ENCODE measurements around the gene ARAP2. TPM values are rescaled to one million over a fixed set of nuclear protein-coding genes. Genes with fewer than 3 reads are reported as not detected.

ARAP2 gene
- total and polyA plus RNA-seq, 2 of the 13 experiments (the other 11 are each of a cell fraction or from before 2014, with no cell fraction given) = 0.37 to 1.4 TPM

- no peak overlapping the region for H3K4me2 ChIP-seq (ENCODE audit: low read depth, low read length)
- ATAC-seq (no peak), DNase-seq (ENCODE audit: low spot score) (no peak), FAIRE-seq (no peak)
- no peaks in the 10 kb centered on the region for H3K4me1 ChIP-seq (ENCODE audit: insufficient read depth, low read length)
- 71% methylated on average over 9 of the region's 9 CpGs for WGBS (ENCODE audit: low lambda C conversion rate)
- in situ Hi-C loops (cut with HindIII; ENCODE audit: extremely low pct_ligation_motif_present, low pct_unique_long_range_greater_than_20kb) (no loop called here), intact Hi-C loops (cut with micrococcal nuclease; ENCODE audit: unreplicated experiment) (no loop called here)
- ChIA-PET POLR2A (no interaction called here), CTCF (ENCODE audit: low intra/inter-chr PET ratio, low total read pairs) (no interaction called here)
- H3K4me3 ChIP-seq (replicated peaks in 1 of 3; ENCODE audit: insufficient read depth in 1 of 3, low read depth in 2 of 3, low read length in 3 of 3) = no peak overlapping the region
- H3K79me2 ChIP-seq (ENCODE audit: insufficient read depth, low read length) = no peaks in the 10 kb centered on the region
- no peak overlapping the region for H3K9ac ChIP-seq (ENCODE audit: insufficient read depth, low read depth, low read length)
- TF ChIP-seq GTF2F1 (IDR thresholded peaks at IDR 0.05; ENCODE audit: low read length) (no peak), ELF3 (CRISPR knock-in tag; IDR thresholded peaks at IDR 0.05) (no peak), ZKSCAN5 (CRISPR knock-in tag; IDR thresholded peaks at IDR 0.05) (no peak), ZHX1 (CRISPR knock-in tag; IDR thresholded peaks at IDR 0.05; ENCODE audit: low read depth) (no peak), CREB1 (IDR thresholded peaks at IDR 0.05) (no peak), CREB1 (CRISPR knock-in tag; IDR thresholded peaks at IDR 0.05) (no peak), RFX5 (IDR thresholded peaks at IDR 0.05; ENCODE audit: low read depth, low read length) (no peak), BRF2 (CRISPR knock-in tag; IDR thresholded peaks at IDR 0.05) (no peak), ZNF552 (CRISPR knock-in tag; IDR thresholded peaks at IDR 0.05; ENCODE audit: borderline replicate concordance) (no peak), FOXC1 (CRISPR knock-in tag; IDR thresholded peaks at IDR 0.05; ENCODE audit: borderline replicate concordance) (no peak), ZNF432 (CRISPR knock-in tag; IDR thresholded peaks at IDR 0.05; ENCODE audit: borderline replicate concordance) (no peak), KMT2B (CRISPR knock-in tag; IDR thresholded peaks at IDR 0.05) (no peak), TMF1 (CRISPR knock-in tag; IDR thresholded peaks at IDR 0.05; ENCODE audit: low read depth) (no peak), PAF1 (CRISPR knock-in tag; IDR thresholded peaks at IDR 0.05) (no peak)
- no peaks in the 10 kb centered on the region for H4K20me1 ChIP-seq (ENCODE audit: insufficient read depth, low read length)
- H3K27me3 ChIP-seq (ENCODE audit: control insufficient read depth in 1 of 2, insufficient read depth in 2 of 2, low read length in 2 of 2) = no peaks in the 10 kb centered on the region; a peak in 1 of 5 replicates
- no peaks in the 10 kb centered on the region for H3K9me3 ChIP-seq (ENCODE audit: low read length)
- H2AFZ ChIP-seq (ENCODE audit: low read length) = no peak overlapping the region
- no TSS peak for BruUV-seq (replicated peaks)
- no peak overlapping the region for H3K27ac ChIP-seq (ENCODE audit: extremely low read length, insufficient read depth, low read length)
- H3K36me3 ChIP-seq (replicated peaks in 1 of 2; ENCODE audit: control insufficient read depth in 1 of 2, insufficient read depth in 2 of 2, low read length in 2 of 2) = no peaks in the 10 kb centered on the region
Observed at GRCh38 chr4:36091997-36092396, 152.3 kb downstream of the ARAP2 start.
